GM18502 (cell line): Measurements from ENCODE around the gene CSPG4.
"Not testable (repeated sequence)": the region's sequence is repeated elsewhere in the genome, so short reads cannot be mapped to it uniquely, and the experiment has no call there.

Experiments
- ATAC-seq: cut with Tn5 transposase; IDR thresholded peaks from one replicate; pipeline ENCODE4 v1.9.1; 2021; ENCODE audit warnings: mild to moderate bottlenecking; ENCODE audit not compliant: unreplicated experiment, poor library complexity

The CSPG4 gene, protein sequence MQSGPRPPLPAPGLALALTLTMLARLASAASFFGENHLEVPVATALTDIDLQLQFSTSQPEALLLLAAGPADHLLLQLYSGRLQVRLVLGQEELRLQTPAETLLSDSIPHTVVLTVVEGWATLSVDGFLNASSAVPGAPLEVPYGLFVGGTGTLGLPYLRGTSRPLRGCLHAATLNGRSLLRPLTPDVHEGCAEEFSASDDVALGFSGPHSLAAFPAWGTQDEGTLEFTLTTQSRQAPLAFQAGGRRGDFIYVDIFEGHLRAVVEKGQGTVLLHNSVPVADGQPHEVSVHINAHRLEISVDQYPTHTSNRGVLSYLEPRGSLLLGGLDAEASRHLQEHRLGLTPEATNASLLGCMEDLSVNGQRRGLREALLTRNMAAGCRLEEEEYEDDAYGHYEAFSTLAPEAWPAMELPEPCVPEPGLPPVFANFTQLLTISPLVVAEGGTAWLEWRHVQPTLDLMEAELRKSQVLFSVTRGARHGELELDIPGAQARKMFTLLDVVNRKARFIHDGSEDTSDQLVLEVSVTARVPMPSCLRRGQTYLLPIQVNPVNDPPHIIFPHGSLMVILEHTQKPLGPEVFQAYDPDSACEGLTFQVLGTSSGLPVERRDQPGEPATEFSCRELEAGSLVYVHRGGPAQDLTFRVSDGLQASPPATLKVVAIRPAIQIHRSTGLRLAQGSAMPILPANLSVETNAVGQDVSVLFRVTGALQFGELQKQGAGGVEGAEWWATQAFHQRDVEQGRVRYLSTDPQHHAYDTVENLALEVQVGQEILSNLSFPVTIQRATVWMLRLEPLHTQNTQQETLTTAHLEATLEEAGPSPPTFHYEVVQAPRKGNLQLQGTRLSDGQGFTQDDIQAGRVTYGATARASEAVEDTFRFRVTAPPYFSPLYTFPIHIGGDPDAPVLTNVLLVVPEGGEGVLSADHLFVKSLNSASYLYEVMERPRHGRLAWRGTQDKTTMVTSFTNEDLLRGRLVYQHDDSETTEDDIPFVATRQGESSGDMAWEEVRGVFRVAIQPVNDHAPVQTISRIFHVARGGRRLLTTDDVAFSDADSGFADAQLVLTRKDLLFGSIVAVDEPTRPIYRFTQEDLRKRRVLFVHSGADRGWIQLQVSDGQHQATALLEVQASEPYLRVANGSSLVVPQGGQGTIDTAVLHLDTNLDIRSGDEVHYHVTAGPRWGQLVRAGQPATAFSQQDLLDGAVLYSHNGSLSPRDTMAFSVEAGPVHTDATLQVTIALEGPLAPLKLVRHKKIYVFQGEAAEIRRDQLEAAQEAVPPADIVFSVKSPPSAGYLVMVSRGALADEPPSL (N-terminal part only)

DNA sequence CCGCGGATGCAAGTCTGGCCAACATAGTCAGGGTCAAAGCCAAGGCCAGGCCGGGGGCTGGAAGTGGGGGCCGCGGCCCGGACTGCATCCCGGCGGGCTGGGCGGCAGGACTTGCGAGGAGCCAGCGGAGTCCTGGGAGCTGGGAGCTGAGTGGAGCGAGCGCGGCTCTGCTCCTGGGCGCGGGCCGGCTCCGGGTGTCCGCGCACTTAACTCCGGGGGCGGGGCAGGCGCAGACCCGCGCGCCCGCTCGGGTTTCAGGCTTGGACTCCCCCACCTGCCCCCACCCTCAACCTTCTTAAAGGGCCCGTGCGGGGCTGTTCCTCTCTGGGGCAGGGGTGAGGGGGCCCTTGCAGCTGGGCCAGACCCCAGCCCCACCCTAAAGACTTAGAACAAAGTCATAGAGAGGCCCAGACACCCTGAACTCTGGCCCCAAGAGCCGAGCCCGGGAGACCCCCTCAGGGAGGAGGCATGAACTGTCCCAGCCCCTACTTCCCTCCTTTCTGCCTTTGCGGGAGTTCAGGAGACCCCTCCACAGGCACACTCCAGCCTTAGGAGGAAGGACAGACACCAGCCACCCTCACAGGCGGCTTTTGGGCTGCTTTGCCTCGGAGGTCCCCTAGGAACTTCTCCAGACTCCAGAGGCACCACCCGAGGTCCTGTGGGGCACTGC lies at the start of gene CSPG4:
Gene CSPG4, minus strand, starts transcription at position 181 of the 670 bp plus-strand sequence. Its CDS starts 93 bp downstream, at position 88.
- no peak for ATAC-seq

DNA sequence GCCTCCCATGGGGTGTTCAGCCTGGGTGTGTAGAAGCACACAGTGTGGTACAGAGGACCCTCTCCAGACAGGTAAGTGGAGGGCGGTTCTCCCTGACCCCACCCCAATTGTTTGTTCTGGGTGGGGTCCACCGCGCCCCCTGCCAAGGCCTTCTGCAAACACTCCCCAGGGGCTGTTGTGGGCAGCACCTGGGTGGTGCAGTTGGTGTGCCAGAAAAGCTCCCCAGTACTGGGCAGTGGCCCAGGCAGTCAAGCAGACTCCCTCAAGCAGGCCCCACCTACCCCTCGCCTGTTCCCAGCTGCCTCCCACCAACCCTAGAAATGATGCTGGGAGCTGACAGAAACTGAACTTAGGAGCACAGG lies 49.7 kb upstream of the CSPG4 start:
- ATAC-seq, result not testable (repeated sequence)

DNA sequence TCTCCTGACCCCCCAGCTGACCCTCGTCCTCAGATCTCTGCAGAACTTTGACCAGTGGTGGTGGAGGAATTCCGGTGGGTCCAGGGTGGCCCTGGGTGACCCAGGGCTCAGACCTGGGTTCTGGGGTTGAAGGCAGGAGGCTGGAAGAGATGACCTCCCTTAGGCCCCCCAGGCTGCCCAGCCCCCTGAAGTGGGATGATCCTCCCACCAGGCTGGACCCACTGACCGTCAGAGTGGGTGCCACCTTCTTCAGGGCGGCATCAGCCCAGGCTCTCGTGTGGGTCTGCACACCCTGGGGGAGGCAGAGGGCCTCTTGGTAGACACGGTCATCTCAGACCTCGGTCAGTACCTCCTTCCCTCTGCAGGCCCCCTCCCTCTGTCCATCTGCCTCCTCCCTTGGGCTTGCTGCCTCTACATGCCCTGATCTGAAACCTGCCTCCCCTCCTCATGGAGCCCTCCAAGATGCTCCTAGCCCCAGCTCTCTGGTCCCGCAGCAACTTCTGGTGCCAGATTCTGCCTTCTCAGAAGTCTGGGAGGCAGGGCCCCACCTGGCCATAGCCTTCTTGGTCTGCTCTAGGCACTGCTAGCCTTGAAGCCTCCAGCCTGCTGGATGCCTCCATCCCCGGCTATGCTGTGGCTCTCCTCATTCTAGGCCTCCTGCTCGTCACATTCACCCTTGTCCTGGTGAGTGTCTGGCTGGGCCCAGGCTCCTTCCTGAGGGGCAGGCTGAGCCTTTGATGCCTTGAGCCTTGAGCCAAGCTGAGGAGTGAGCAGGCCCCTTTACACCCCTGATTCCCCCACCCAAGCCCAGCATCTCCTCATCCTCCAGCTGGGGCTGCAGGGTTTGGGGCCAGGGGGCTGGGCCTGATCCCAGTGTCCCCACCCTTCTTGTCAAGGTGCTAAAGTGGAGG lies 49.1 kb upstream of the CSPG4 start:
- no peak for ATAC-seq

DNA sequence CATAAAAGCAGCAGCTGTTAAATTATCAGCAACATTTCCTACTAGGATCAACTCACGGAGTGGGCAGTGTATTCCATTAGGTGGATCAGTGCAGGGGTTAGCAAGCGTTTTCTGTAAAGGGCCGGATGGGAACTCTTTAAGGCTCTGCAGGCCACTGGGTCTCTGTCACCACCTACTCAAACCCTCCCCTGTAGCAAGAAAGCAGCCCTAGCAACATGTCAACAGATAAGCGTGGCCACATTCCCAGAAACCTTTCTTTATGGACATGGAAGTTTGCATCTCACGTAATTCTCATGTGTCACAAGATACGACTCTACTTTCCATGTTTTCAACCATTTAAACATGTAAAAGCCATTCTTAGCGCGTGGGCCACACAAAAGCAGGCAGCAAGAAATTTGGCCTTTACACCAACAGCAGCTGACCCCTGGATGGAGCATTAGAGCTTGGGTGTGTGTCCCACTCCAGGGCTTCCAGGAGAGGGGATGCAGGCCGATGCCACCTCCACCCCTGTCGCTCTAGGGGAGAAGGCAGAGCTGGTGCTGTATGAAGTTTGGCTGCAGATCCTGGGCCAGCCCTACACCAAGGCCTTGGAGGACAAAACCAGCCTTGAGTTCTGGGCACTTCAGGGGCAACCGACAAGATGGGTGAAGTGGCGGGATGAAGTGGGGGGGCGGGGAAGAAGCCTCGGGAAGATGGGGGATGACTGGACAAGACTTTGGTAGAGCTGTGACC lies 48.2 kb upstream of the CSPG4 start:
- no peak for ATAC-seq

DNA sequence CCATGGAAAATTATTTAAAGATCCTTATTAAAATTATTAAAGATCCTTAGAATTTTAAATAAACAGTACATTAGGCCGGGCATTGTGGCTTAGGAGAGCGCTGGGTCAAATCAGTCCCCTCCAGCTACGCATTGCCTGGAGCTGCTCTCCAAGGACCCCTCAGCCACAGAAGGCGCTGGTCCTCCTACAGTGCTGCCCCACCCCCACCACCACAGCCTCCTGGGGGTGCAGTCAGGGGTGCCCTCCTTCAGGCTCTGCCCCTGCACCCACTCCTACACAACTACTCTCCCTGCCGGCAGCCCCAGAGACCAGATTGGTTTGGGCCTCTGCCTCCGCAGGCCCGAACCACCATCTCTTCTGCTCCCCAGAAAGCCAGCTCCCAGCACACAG lies 47.5 kb upstream of the CSPG4 start:
- not testable (repeated sequence) for ATAC-seq

DNA sequence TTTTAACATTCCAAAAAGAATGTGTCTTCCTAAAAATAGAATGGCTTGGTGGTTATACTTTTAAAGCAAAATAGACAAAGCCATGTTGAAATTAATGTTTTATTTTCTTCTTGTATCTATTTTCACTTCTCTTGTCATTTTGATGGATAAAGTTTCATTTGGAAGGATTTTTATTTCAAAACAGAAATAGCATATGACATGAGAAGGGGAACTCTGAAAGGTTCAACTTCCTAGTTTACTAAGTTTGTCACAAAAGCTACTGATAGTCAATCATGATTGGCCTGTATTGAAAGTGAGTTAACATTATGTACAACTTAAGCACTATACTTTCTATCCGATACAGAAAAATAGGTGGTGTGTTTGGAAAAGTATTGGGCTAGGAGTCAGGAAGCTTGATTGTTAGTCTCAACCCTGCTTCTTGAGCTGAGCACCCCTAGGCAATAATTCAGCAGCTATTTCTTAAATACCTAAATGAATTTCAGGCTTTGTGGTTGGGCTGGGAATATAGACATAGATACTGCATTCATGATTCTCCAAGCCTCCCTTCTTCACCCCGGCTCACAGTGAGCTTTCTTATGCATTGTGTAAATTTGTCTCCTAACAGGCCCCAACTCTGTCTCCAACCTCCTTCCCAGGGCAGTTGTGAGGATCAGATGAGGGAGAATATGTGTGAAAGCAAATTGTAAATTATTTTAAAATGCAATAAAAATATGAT lies 46.9 kb upstream of the CSPG4 start:
- ATAC-seq, result no peak

DNA sequence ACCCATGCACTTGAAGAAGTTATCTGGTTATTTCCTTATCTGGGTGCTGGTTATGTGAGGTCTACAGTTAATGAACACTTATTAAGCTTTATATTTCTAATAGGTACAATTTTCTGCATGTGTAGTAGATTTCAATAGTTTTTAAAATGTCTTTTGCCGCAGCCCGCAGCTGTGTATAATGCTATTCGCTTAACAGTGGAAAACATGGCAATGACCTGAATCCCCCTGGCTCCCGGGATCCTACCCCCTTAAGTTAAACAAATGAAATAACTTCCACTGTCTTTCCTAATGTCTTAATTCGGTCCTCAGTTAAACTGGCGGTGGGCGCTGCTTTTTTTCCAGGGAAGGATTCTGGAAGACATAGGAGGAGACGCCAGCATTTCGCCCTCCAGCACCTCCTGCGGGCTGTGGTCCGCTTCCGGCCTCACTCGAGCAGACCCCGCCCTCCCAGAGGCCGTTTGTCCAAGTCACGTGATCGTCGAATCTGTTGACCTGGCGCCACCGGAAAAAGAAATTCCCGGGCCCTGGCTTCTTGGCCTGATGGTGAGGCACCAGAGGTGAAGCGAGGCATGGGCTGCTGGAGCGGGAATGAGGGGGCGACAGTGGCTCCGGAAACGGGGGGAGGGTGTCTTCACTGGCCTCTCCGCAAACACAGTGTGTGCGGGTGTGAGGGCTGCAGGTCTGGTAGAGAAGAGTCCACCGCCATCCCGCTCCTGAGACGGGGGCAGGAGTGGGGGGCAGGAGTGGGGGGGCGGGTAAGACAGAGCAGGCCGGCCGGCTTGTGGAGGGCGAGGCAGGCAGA lies 45.6 kb upstream of the CSPG4 start:
- ATAC-seq, result no peak

DNA sequence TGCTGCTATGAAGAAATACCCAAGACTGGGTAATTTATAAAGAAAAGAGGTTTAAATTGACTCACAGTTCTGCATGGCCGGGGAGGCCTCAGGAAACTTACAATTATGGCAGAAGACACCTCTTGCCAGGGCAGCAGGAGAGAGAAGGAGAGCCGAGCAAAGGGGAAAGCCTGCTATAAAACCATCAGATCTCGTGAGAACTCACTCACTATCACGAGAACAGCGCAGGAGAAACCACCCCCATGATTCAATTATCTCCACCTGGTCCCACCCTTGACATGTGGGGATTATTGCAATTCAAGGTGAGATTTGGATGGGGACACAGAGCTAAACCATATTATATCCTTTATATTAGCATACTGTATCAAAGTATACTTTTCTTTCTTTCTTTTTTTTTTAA lies 42.2 kb upstream of the CSPG4 start:
- not testable (repeated sequence) for ATAC-seq

DNA sequence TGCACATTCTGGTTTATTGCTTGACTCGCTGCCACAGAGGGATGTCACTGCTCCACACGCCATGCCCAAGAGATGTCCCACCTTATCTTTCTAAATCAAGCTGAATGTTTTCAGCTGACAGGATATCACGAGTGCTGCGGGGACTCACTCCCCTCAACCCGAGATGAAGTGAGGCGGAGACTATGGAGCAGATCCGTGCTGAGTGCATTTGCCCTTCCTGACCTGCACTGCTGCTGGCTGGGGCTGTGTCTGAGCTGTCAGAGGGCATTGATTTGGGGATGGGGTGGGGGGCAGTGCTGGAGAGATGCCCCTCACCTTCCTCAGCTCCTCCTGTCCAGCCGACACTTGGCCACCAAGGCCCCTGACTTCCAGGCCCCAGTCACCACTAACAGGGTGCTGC lies 40.5 kb upstream of the CSPG4 start:
- no peak for ATAC-seq

DNA sequence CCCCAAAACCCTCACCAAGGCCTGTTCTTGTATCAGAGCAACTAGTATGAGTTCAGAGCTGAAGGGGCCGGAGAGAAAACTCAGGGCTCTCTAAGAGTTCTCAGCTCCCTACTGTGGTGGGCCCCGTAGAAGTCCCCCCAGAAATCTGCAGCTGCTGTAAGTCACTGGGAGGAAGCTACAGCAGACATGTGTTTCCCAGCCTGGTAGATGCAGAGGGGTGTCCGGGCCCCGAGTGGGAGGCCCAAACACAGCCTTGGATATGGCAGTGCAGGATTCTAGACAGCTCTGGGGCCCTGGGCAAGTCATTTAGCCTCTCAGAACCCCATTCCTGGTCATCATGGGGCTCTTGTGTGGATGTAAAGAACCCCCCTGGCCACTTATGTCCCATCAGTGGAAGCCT lies 39.2 kb upstream of the CSPG4 start:
- ATAC-seq, result no peak

DNA sequence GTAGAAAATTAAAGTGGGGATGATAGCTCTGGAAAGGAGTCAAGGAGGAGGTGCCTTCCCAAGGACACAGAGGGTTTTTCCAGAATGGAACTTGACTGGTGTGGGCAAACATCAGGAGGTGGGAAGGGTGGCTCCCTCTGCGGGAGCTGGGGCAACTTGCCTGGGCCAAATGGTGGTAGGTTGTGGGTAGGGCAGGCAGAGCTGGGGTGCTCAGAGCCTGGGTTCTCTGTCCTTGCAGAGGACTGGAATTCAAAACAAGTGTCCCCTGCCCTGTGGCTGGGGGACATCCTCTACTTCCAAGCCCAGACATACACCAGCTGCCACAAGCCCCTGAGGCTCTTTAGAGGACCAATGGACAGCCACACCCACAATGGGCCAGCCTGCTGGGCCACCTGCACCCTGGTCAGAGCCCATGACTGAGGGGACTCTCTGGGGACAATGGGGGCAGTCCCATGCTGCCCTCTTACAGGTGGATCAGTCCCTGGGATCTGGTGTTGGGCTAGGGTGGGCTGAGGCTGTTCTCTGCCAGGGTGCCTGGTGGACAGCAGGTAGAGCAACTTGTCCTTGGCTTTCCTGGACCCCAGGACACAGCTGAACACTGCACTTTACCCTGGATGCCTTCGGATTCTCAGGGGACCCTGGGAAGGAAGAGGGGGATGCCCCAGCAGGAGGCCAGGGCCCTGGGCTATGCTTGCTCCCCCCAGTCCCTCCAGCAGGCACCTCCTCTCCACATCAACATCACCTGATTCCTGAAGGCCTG lies 38.6 kb upstream of the CSPG4 start:
- ATAC-seq, result no peak

DNA sequence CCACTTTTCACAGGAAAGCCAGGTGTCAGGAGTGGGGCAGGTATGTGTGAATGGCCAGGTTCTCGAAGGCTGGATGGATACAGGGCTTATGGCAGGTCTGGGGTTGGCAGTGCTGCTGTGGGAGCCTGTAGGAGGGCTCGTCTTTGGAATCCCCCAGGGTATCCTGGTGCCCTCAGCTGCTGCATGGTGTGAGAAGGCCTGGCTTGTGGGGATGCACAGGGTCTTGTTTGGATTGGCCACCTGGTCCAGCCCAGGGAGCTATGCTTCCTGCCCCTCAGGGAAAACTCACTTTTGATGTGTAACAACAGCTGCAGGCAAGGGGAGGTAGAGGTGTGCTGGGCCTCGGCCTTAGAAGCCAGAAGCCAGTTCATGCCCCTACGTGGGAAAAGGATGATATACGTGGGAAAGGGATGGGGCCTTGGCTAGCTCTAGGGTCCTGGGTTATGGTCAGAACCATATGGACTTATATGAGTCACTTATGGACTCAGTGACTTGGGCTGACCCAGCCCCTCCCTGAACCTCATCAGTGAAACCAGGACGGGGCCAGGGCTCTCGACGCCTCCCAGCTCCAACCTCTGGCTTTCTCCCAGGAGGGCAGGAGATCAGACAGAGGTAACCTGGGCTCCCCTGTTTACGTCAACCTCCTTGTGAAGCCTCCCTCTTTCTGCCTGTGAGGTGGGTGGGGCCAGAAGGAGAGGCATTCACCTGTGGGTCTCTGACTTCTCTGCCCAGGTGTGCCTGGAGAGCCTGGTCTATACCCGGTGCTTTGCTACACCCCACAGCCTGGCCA lies 37.8 kb upstream of the CSPG4 start:
- ATAC-seq, result no peak

DNA sequence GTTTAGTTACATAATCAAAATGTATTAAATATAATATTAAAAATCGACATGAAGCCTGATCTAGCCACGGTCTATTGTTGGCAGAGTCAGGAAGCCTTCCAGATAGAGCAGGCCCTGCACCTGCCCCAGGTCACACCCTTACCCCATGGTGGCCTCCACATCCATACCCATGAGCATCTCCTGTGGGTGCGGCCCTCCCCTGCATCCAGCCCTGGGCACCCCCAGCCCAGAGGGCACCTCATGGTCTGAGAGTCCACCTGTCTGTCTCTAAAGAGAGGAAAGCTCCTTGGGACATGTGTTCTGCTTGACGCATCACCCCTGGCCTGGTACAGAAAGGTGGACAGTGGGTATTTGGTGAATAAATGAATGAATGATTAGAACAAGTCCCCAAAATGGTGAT lies 37.2 kb upstream of the CSPG4 start:
- ATAC-seq, result no peak

DNA sequence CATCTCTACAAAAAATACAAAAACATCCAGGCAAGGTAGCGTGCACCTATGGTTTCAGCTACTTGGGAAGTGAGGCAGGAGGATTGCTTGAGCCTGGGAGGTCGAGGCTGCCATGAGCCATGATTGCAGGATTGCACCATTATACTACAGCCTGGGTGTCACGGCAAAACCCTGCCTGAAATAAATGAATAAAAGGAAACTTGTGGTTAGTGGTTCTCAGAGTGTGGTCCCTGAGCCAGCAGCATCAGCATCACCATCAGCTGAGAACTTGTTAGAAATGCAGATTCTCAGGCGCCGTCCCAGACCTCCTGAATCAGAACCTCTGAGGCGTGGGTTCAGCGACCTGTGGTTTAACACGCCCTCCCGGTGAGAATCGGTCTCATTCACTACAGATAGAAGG lies 36.2 kb upstream of the CSPG4 start:
- ATAC-seq, result not testable (repeated sequence)

DNA sequence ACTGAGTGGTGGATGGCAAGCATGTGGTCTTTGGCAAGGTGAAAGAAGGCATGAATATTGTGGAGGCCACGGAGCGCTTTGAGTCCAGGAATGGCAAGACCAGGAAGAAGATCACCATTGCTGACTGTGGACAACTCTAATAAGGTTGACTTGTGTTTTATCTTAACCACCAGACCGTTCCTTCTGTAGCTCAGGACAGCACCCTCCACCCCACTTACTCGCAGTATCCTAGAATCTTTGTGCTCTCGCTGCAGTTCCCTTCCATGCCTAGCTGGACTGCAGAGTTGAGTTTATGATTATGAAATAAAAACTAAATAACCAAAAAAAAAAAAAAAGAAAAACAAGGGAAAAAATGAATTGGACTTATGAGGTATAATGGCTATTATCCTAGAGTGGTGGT lies 34.5 kb upstream of the CSPG4 start:
- ATAC-seq, result not testable (repeated sequence)

DNA sequence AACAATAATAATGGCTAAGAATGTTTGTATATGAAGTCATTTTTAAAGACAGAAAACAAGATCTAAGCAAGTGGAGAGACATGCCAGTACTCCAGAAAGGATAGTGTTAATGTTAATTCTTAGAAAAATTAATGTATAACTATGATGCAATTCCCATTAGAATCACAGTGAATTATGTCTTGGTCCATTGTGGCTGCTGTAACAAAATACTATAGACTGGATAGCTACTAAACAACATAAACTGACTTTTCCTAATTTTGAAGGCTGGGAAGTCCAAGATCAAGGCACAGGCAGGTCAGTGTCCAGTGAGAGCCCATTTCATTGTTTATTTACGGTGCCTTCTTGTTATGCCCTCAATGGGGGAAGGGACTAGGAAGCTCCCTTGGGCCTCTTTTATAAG lies 32.7 kb upstream of the CSPG4 start:
- no peak for ATAC-seq
